ENCODE measurements around the gene CREB3L2. TPM values are rescaled to one million over a fixed set of nuclear protein-coding genes. Genes with fewer than 3 reads are reported as not detected.

Gene CREB3L2
- total RNA-seq, 2 donors from 2014 or later = 45.8 to 46.0 TPM

GRCh38 chr7:137860542-137860941 is 141.3 kb downstream of the CREB3L2 start:
- Histone ChIP-seq H3K4me3 (no peak overlapping the region), H3K9ac (ENCODE audit: low read depth in 2 of 2, low read length in 2 of 2) (no peak overlapping the region), H3K27ac (no peak overlapping the region), H3K27me3 (no peaks in the 10 kb centered on the region), H3K36me3 (no peaks in the 10 kb centered on the region), H3K4me1 (no peaks in the 10 kb centered on the region), H3K9me3 (no peaks in the 10 kb centered on the region)
- no peak for TF ChIP-seq CTCF (IDR thresholded peaks at IDR 0.05)
- intact Hi-C loops (cut with DNase I) = no loop called here
- no peak for DNase-seq

- Histone ChIP-seq H3K27ac (no peak overlapping the region), H3K4me3 (no peak overlapping the region), H3K27me3 (no peaks in the 10 kb centered on the region), H3K9ac (ENCODE audit: low read depth in 2 of 2, low read length in 2 of 2) (no peak overlapping the region), H3K4me1 (no peaks in the 10 kb centered on the region), H3K9me3 (no peaks in the 10 kb centered on the region), H3K36me3 (no peaks in the 10 kb centered on the region)
- no peak for DNase-seq
- no peak for TF ChIP-seq CTCF (IDR thresholded peaks at IDR 0.05)
- intact Hi-C loops (cut with DNase I) = no loop called here
Observed at GRCh38 chr7:137853053-137853452, 148.8 kb downstream of the CREB3L2 start.

GRCh38 chr7:137852108-137852507 is 149.8 kb downstream of the CREB3L2 start:
- Histone ChIP-seq H3K4me1 (no peaks in the 10 kb centered on the region), H3K9ac (ENCODE audit: low read depth in 2 of 2, low read length in 2 of 2) (no peak overlapping the region), H3K27ac (no peak overlapping the region), H3K27me3 (peaks cover 6% of the 10 kb centered on the region), H3K9me3 (no peaks in the 10 kb centered on the region), H3K4me3 (no peak overlapping the region), H3K36me3 (no peaks in the 10 kb centered on the region)
- intact Hi-C loops (cut with DNase I) = no loop called here
- DNase-seq = no peak
- no peak for TF ChIP-seq CTCF (IDR thresholded peaks at IDR 0.05)

GRCh38 chr7:137850972-137851945 is 150.6 kb downstream of the CREB3L2 start:
- Histone ChIP-seq H3K27me3 (peaks cover 11% of the 10 kb centered on the region), H3K36me3 (no peaks in the 10 kb centered on the region), H3K4me1 (no peaks in the 10 kb centered on the region), H3K4me3 (no peak overlapping the region), H3K9ac (ENCODE audit: low read depth in 2 of 2, low read length in 2 of 2) (no peak overlapping the region), H3K9me3 (no peaks in the 10 kb centered on the region), H3K27ac (no peak overlapping the region)
- no peak for DNase-seq
- no peak for TF ChIP-seq CTCF (IDR thresholded peaks at IDR 0.05)
- intact Hi-C loops (cut with DNase I) = no loop called here

- Histone ChIP-seq H3K9ac (ENCODE audit: low read depth in 2 of 2, low read length in 2 of 2) (no peak overlapping the region), H3K9me3 (no peaks in the 10 kb centered on the region), H3K27me3 (peaks cover 11% of the 10 kb centered on the region), H3K27ac (no peak overlapping the region), H3K4me3 (no peak overlapping the region), H3K36me3 (no peaks in the 10 kb centered on the region), H3K4me1 (no peaks in the 10 kb centered on the region)
- no peak for DNase-seq
- TF ChIP-seq CTCF (IDR thresholded peaks at IDR 0.05) = no peak
- intact Hi-C loops (cut with DNase I) = no loop called here
Observed at GRCh38 chr7:137850571-137850970, 151.3 kb downstream of the CREB3L2 start.

Data from colonic mucosa (tissue), 4 donors.